Astrocyte of the spinal cord (primary cell): Measurements from ENCODE around the gene MYMX.

Experiments used
- DNase-seq: peaks from one replicate; pipeline ENCODE4 v3.0.0; 2011; ENCODE audit warnings: low read depth, low spot score
- H3K4me3 ChIP-seq: 2 replicates; pipeline ENCODE4 v1.5.1; 2011; ENCODE audit warnings: low read depth, mild to moderate bottlenecking, low read length, moderate library complexity
- CTCF ChIP-seq: IDR thresholded peaks from 2 replicates; pipeline ENCODE4 v1.5.1; 2012; ENCODE audit warnings: low read depth, mild to moderate bottlenecking, low read length, inconsistent platforms
- in situ Hi-C: cut with HindIII; loops from 2 replicates; pipeline ENCODE4 v1.10.0; 2017; ENCODE audit warnings: low sequenced_read_pairs

Gene MYMX

GRCh38 chr6:44246663-44247337 is 30.1 kb downstream of the MYMX start, which contains the start of gene HSP90AB1:
TSS of gene HSP90AB1 (plus strand) at chr6:44247101. CDS start at chr6:44248630, 1,529 bp downstream.
- H3K4me3 ChIP-seq = peak within 1 kb of the TSS; percentile 100
- DNase-seq = peak; percentile 99
- in situ Hi-C loops = no loop called here

GRCh38 chr6:44247338-44248302 is 30.9 kb downstream of the MYMX start:
- DNase-seq = peak; percentile 56
- H3K4me3 ChIP-seq = peak overlapping the region; percentile 100
- in situ Hi-C loops = no loop called here
- TF ChIP-seq CTCF = no peak

More at GRCh38 chr6:44246663-44247337, 30.1 kb downstream of the MYMX start, which contains the start of gene HSP90AB1:
- no peak for TF ChIP-seq CTCF

GRCh38 chr6:44248579-44248978 is 31.9 kb downstream of the MYMX start:
- H3K4me3 ChIP-seq = peak overlapping the region; percentile 100
- in situ Hi-C loops = no loop called here
- no peak for TF ChIP-seq CTCF
- no peak for DNase-seq

- in situ Hi-C loops = no loop called here
- DNase-seq = no peak
- peak overlapping the region; percentile 100 for H3K4me3 ChIP-seq
- TF ChIP-seq CTCF = no peak
Observed at GRCh38 chr6:44249082-44249748, 32.5 kb downstream of the MYMX start.

- DNase-seq = no peak
- in situ Hi-C loops = no loop called here
- no peak for TF ChIP-seq CTCF
- H3K4me3 ChIP-seq = no peak overlapping the region
Observed at GRCh38 chr6:44250067-44250717, 33.5 kb downstream of the MYMX start.

- no peak overlapping the region for H3K4me3 ChIP-seq
- DNase-seq = no peak
- in situ Hi-C loops = no loop called here
- TF ChIP-seq CTCF = no peak
Observed at GRCh38 chr6:44250718-44251123, 34.0 kb downstream of the MYMX start.
